ENCODE results near the gene SH2D3A.

The SH2D3A gene

DNA sequence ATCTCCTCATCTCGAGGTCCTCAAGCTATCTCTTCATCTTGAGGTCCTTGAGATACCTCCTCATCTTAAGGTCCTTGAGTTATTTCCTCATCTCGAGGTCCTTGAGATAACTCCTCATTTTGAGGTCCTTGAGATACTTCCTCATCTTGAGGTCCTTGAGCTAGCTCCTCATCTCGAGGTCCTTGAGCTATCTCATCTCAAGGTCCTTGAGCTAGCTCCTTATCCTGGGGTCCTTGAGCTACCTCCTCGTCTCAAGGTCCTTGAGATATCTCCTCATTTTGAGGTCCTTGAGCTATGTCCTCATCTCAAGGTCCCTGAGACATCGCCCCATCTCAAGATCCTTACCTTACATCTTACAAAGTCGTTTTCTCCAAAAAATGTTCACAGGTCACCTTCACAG, 24.0 kb upstream of the SH2D3A start:
- no peak for DNase-seq (ENCODE audit: low spot score)
- TF ChIP-seq, protein P1, sequence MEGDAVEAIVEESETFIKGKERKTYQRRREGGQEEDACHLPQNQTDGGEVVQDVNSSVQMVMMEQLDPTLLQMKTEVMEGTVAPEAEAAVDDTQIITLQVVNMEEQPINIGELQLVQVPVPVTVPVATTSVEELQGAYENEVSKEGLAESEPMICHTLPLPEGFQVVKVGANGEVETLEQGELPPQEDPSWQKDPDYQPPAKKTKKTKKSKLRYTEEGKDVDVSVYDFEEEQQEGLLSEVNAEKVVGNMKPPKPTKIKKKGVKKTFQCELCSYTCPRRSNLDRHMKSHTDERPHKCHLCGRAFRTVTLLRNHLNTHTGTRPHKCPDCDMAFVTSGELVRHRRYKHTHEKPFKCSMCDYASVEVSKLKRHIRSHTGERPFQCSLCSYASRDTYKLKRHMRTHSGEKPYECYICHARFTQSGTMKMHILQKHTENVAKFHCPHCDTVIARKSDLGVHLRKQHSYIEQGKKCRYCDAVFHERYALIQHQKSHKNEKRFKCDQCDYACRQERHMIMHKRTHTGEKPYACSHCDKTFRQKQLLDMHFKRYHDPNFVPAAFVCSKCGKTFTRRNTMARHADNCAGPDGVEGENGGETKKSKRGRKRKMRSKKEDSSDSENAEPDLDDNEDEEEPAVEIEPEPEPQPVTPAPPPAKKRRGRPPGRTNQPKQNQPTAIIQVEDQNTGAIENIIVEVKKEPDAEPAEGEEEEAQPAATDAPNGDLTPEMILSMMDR (IDR thresholded peaks at IDR 0.05; ENCODE audit: extremely low read depth, insufficient read depth, missing control alignments), result no peak
- in situ Hi-C loops (cut with MboI; ENCODE audit: low pct_unique_long_range_greater_than_20kb, low sequenced_read_pairs, unreplicated experiment), result no loop called here

DNA sequence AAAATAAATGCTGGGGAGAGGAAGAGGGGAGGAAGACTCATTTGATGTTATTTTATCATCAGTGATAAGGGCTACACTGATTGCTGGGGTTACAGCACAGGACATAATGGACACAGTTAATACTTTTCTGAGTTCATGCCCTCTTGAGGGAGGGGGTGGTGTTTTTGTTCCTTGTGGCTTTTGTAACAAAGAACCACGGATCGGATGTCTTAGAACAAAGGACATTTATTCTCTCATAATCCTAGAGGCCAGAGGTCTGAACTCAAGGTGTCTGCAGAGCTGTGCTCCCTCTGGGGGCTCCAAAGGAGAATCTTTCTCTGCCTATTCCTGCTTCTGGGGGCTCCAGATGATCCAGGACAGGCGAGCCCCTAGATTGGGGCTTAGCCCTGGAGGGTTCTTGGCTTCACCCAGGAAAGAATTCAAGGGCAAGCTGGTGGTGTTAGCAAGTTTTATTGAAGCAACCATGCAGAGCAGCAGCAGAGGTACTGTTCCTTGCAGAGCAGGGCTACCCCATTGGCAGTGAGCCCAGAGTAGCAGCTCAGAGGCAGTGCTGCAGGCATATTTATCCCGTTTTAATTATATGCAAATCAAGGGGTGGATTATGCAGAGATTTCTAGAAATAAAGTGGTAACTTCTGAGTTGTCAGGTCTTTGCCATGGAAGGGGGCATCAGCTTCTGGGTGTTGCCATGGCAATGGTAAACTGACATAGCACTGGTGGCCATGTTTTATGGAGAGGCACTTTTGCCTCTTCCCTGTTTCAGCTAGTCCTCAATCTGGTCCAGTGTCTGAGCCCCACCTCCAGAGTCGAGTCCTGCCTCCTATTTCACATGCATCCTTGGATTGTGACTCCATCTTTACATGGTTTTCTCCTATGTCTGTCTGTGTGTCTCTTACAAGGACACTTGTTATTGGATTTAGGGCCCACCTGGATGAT, 23.2 kb upstream of the SH2D3A start:
- TF ChIP-seq, protein P1 (IDR thresholded peaks at IDR 0.05; ENCODE audit: extremely low read depth, insufficient read depth, missing control alignments), result no peak
- no peak for DNase-seq (ENCODE audit: low spot score)
- in situ Hi-C loops (cut with MboI; ENCODE audit: low pct_unique_long_range_greater_than_20kb, low sequenced_read_pairs, unreplicated experiment), result no loop called here

DNA sequence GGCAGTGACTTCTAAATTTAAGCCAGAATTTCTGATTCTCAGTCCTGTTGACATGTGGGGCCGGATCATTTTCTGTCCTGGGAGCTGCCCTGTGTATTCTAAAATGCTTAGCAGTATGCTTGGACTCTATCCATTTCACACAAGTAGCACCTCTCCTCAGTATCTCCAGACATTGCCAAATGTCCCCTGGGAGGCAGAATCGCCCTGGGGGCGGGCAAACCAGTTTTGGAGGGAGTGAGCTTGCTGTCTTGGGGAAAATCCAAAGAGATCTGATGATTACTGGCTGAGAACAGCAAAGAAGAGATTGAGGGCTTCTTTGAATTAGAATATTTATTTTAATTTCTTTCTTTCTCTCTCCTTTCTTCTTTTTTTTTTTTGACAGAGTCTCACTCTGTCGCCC, 21.7 kb upstream of the SH2D3A start:
- no peak for DNase-seq (ENCODE audit: low spot score)
- TF ChIP-seq, protein P1 (IDR thresholded peaks at IDR 0.05; ENCODE audit: extremely low read depth, insufficient read depth, missing control alignments), result no peak
- in situ Hi-C loops (cut with MboI; ENCODE audit: low pct_unique_long_range_greater_than_20kb, low sequenced_read_pairs, unreplicated experiment), result no loop called here

DNA sequence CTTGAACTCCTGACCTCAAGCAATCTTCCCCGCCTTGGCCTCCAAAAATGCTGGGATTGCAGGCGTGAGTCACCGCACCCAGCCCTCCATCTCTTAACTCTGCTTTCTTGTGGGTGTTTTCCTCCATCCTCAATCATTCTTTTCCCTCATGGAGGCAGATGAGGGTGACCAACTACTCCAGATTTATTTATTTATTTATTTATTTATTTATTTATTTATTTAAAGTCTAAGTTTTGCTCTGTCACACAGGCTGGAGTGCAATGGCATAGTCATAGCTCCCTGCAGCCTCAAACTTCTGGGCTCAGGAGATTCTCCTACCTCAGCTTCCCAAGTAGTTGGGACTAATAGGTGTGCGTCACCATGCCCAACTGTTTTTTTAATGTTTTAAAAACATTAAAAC, 20.2 kb upstream of the SH2D3A start:
- TF ChIP-seq, protein P1 (IDR thresholded peaks at IDR 0.05; ENCODE audit: extremely low read depth, insufficient read depth, missing control alignments), result no peak
- in situ Hi-C loops (cut with MboI; ENCODE audit: low pct_unique_long_range_greater_than_20kb, low sequenced_read_pairs, unreplicated experiment), result no loop called here
- no peak for DNase-seq (ENCODE audit: low spot score)

DNA sequence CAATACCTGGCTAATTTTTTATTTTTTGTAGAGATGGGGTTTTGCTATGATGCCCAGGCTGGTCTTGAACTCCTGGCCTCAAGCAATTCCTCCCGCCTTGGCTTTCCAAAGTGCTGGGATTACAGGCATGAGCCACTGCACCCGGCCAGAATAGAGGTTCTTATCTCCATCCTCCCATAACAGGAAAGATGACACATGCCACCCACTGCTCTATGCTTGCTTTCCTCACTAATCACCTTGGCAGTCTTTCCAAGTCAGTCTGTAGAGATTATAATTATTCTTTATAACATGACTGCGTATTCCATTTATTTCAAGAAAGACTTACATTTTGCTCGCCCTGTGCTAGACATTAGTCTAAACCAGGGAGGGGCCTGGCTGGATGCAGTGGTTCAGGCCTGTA, 12.0 kb upstream of the SH2D3A start:
- TF ChIP-seq, protein P1 (IDR thresholded peaks at IDR 0.05; ENCODE audit: extremely low read depth, insufficient read depth, missing control alignments), result no peak
- DNase-seq (ENCODE audit: low spot score), result no peak
- in situ Hi-C loops (cut with MboI; ENCODE audit: low pct_unique_long_range_greater_than_20kb, low sequenced_read_pairs, unreplicated experiment), result no loop called here

DNA sequence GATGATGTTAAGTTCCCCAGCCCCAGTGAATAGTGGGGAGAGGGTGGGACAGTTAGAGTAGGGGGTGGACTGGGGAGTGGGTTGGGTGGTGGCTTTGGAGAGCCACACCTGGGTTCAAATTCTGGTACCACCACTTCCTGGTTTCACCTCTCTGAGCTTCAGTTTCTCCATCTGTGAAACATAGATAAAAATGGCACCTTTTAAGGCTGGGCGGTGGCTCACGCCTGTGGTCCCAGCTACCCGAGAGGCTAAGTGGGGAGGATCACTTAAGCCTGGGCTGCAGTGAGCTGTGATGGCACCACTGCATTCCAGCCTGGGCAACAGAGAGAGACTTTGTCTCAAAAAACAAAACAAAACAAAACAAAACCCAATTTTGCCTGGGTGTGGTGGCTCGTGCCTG, 11.2 kb upstream of the SH2D3A start:
- in situ Hi-C loops (cut with MboI; ENCODE audit: low pct_unique_long_range_greater_than_20kb, low sequenced_read_pairs, unreplicated experiment), result no loop called here
- DNase-seq (ENCODE audit: low spot score), result peak; percentile 3
- TF ChIP-seq, protein P1 (IDR thresholded peaks at IDR 0.05; ENCODE audit: extremely low read depth, insufficient read depth, missing control alignments), result no peak

Data from GM13977 (cell line).